SK-N-SH (cell line): ENCODE results near the gene NT5C3A. TPM values are rescaled to one million over a fixed set of nuclear protein-coding genes. Genes with fewer than 3 reads are reported as not detected.

ENCODE experiments used
- CTCF ChIA-PET: fragments of 300-600, 350-600 bp; formaldehyde crosslinking; extraction: SDS; loops from one replicate; lab custom pipeline; 2021; lab: Yijun Ruan, JAX
- POLR2A ChIA-PET: fragments of 350-600 bp; sonication (Branson Sonifier 250); formaldehyde crosslinking; extraction: SDS; loops from one replicate; lab custom pipeline; 2020; ENCODE audit warnings: antibody characterized with exemption, inconsistent platforms; lab: Yijun Ruan, JAX
- DNase-seq: peaks from one replicate; pipeline ENCODE4 v3.0.0; 2012
- H2AFZ ChIP-seq: fragments of 200-600 bp; sonication (generic); 2 replicates; pipeline ENCODE4 v1.8.1; 2016; ENCODE audit warnings: antibody characterized with exemption, mild to moderate bottlenecking, low read depth
- H3F3A ChIP-seq: fragments of 200-600 bp; sonication (generic); replicated peaks from 2 replicates; pipeline ENCODE3; 2016; ENCODE audit warnings: antibody characterized with exemption, mild to moderate bottlenecking; ENCODE audit not compliant: insufficient read depth
- H3K27ac ChIP-seq, 2 experiments: fragments of 200-500 bp in 1 of 2; fragments of 200-600 bp in 1 of 2; sonication (Bioruptor generic) in 1 of 2; sonication (generic), shearing (Covaris generic) in 1 of 2; 2 replicates each; pipeline versions ENCODE4 v1.5.1 to v1.6.1; 2014 to 2016; ENCODE audit warnings: low read depth in 2 of 2, inconsistent platforms in 1 of 2, low read length in 1 of 2, mild to moderate bottlenecking in 1 of 2, mixed read lengths in 1 of 2
- H3K27me3 ChIP-seq: fragments of 200-600 bp; sonication (generic), shearing (Covaris generic); 2 replicates; pipeline ENCODE4 v1.6.1; 2016; ENCODE audit warnings: mixed run types; ENCODE audit not compliant: insufficient read depth
- H3K36me3 ChIP-seq, 2 experiments: fragments of 200-500 bp in 1 of 2; fragments of 200-600 bp in 1 of 2; sonication (Bioruptor generic) in 1 of 2; sonication (generic) in 1 of 2; replicated peaks in 1 of 2; 2 replicates each; pipeline versions ENCODE3 to v1.5.1; 2014 to 2016; ENCODE audit warnings: low read length in 1 of 2, mild to moderate bottlenecking in 1 of 2; ENCODE audit not compliant: insufficient read depth in 2 of 2, control insufficient read depth in 1 of 2
- H3K4me1 ChIP-seq, 2 experiments: fragments of 200-500 bp in 1 of 2; fragments of 200-600 bp in 1 of 2; sonication (Bioruptor generic) in 1 of 2; sonication (generic), shearing (Covaris generic) in 1 of 2; 2 replicates each; pipeline versions ENCODE4 v1.5.1 to v1.6.1; 2014 to 2016; ENCODE audit warnings: low read depth in 1 of 2, low read length in 1 of 2, mixed run types in 1 of 2; ENCODE audit not compliant: insufficient read depth in 2 of 2, control insufficient read depth in 1 of 2
- H3K4me2 ChIP-seq: fragments of 200-600 bp; sonication (generic), shearing (Covaris generic); 2 replicates; pipeline ENCODE4 v1.6.1; 2017; ENCODE audit warnings: mixed run types
- H3K4me3 ChIP-seq, 2 experiments: fragments of 200-500 bp in 1 of 2; fragments of 200-600 bp in 1 of 2; sonication (Bioruptor generic) in 1 of 2; sonication (generic), shearing (Covaris generic) in 1 of 2; 2 replicates each; pipeline versions ENCODE4 v1.5.1 to v1.8.1; 2014 to 2016; ENCODE audit warnings: low read depth in 2 of 2, inconsistent platforms in 1 of 2, low read length in 1 of 2, mild to moderate bottlenecking in 1 of 2, mixed read lengths in 1 of 2, moderate library complexity in 1 of 2
- H3K79me2 ChIP-seq: fragments of 200-600 bp; sonication (generic); 2 replicates; pipeline ENCODE4 v1.8.1; 2017; ENCODE audit warnings: mild to moderate bottlenecking; ENCODE audit not compliant: insufficient read depth
- H3K9ac ChIP-seq: fragments of 200-600 bp; sonication (generic); 2 replicates; pipeline ENCODE4 v1.6.1; 2017; ENCODE audit warnings: mixed run types
- H3K9me2 ChIP-seq: fragments of 200-600 bp; sonication (generic); 2 replicates; pipeline ENCODE4 v1.6.1; 2017; ENCODE audit warnings: mixed run types
- H3K9me3 ChIP-seq: fragments of 200-600 bp; sonication (generic); 2 replicates; pipeline ENCODE4 v1.6.1; 2017; ENCODE audit warnings: mixed run types, mild to moderate bottlenecking, moderate library complexity
- H4K20me1 ChIP-seq: fragments of 200-600 bp; sonication (generic); 2 replicates; pipeline ENCODE4 v1.6.1; 2017; ENCODE audit warnings: mild to moderate bottlenecking, mixed run types; ENCODE audit not compliant: insufficient read depth
- CHD2 ChIP-seq: fragments of 150-350 bp; IDR thresholded peaks from 2 replicates; pipeline ENCODE4 v1.6.1; 2018; ENCODE audit warnings: low read length; ENCODE audit not compliant: partially characterized antibody
- ELF1 ChIP-seq: IDR thresholded peaks from 2 replicates; pipeline ENCODE4 v1.4.0; 2012
- EP300 ChIP-seq, 2 experiments: IDR thresholded peaks; 2 replicates each; pipeline versions ENCODE4 v1.4.0 to v1.6.1; 2012; ENCODE audit warnings: borderline replicate concordance in 1 of 2, low read depth in 1 of 2, low read length in 1 of 2
- FOXJ3 ChIP-seq: sonication (generic); formaldehyde crosslinking; IDR thresholded peaks from 2 replicates; pipeline ENCODE4 v1.5.1; 2020; ENCODE audit warnings: mild to moderate bottlenecking, missing genetic modification reagents
- NRF1 ChIP-seq: IDR thresholded peaks from 2 replicates; pipeline ENCODE4 v1.6.1; 2012; ENCODE audit warnings: low read depth, mild to moderate bottlenecking, low read length
- RAD21 ChIP-seq: IDR thresholded peaks from 2 replicates; pipeline ENCODE4 v1.6.1; 2012; ENCODE audit warnings: mild to moderate bottlenecking, low read length
- RCOR1 ChIP-seq: fragments of 150-350 bp; IDR thresholded peaks from 2 replicates; pipeline ENCODE4 v1.6.1; 2017; ENCODE audit warnings: antibody characterized with exemption, low read length
- RFX5 ChIP-seq: IDR thresholded peaks from 2 replicates; pipeline ENCODE4 v1.6.1; 2012; ENCODE audit warnings: mild to moderate bottlenecking, improper control_type of control experiment, low read length
- TAF1 ChIP-seq: IDR thresholded peaks from 2 replicates; pipeline ENCODE4 v1.6.1; 2012; ENCODE audit warnings: low read depth, mild to moderate bottlenecking, low read length, moderate library complexity, borderline replicate concordance
- USF2 ChIP-seq: fragments of 150-350 bp; IDR thresholded peaks from 2 replicates; pipeline ENCODE4 v1.6.1; 2017; ENCODE audit warnings: antibody characterized with exemption, low read length, low read depth, borderline replicate concordance
- YY1 ChIP-seq: IDR thresholded peaks from 2 replicates; pipeline ENCODE4 v1.4.0; 2012; ENCODE audit warnings: low read depth, mild to moderate bottlenecking
- ZBTB33 ChIP-seq: IDR thresholded peaks from 2 replicates; pipeline ENCODE4 v1.4.0; 2012; ENCODE audit warnings: low read depth, borderline replicate concordance
- WGBS: methylation state at CpG from one replicate; pipeline ENCODE4 v1.1.6; 2017; ENCODE audit warnings: low lambda C conversion rate; 5-methylcytosine and 5-hydroxymethylcytosine counted together
- polyA plus RNA-seq, 3 experiments: library from polyadenylated mRNA; depleted of rRNA; stranded (reverse); fragments of >200 nt; gene quantifications; 2 replicates each; pipeline ENCODE4 v1.2.3, GENCODE V29; 2012

The NT5C3A gene
- polyA plus RNA-seq, 1 of the 3 experiments (the other 2 are of a cell fraction), result 13.2 TPM

GRCh38 chr7:33087858-33088257, 25.3 kb upstream of the NT5C3A start:
- WGBS, result 83% methylated on average over 2 of the region's 2 CpGs
- Histone ChIP-seq H3K27ac (no peak overlapping the region), H3K4me3 (no peak overlapping the region), H3F3A (no peaks in the 10 kb centered on the region), H4K20me1 (no peaks in the 10 kb centered on the region), H3K36me3 (no peaks in the 10 kb centered on the region), H3K4me1 (no peaks in the 10 kb centered on the region), H3K27me3 (no peaks in the 10 kb centered on the region), H3K4me2 (no peak overlapping the region), H2AFZ (no peak overlapping the region), H3K9ac (no peak overlapping the region), H3K9me3 (no peaks in the 10 kb centered on the region), H3K79me2 (no peaks in the 10 kb centered on the region), H3K9me2 (no peaks in the 10 kb centered on the region)
- ChIA-PET POLR2A (no interaction called here), CTCF (interaction anchor here (0.9 to 5.6 kb wide), 3 partner anchors 19 to 321 kb away, joined by 3 to 30 read pairs (median 5); partner anchors contain the start of gene RP9)
- TF ChIP-seq ZBTB33 (no peak), YY1 (no peak), RCOR1 (no peak), USF2 (no peak), TAF1 (no peak), FOXJ3 (CRISPR knock-in tag) (no peak)
- DNase-seq, result no peak

GRCh38 chr7:33087356-33087755, 24.8 kb upstream of the NT5C3A start:
- Histone ChIP-seq H3K27ac (no peak overlapping the region), H3K79me2 (no peaks in the 10 kb centered on the region), H3K9ac (no peak overlapping the region), H2AFZ (no peak overlapping the region), H3K9me2 (no peaks in the 10 kb centered on the region), H3K9me3 (no peaks in the 10 kb centered on the region), H3K36me3 (no peaks in the 10 kb centered on the region), H4K20me1 (no peaks in the 10 kb centered on the region), H3K4me3 (no peak overlapping the region), H3K4me1 (no peaks in the 10 kb centered on the region), H3K4me2 (no peak overlapping the region), H3K27me3 (no peaks in the 10 kb centered on the region), H3F3A (no peaks in the 10 kb centered on the region)
- TF ChIP-seq NRF1, result no peak
- TF ChIP-seq CHD2, result no peak
- TF ChIP-seq EP300 (IDR thresholded peaks at IDR 0.05; ENCODE audit: borderline replicate concordance in 1 of 2, low read depth in 1 of 2, low read length in 1 of 2), result no peak
- no peak for TF ChIP-seq RAD21
- TF ChIP-seq ELF1, result no peak
- no peak for TF ChIP-seq RFX5
- no peak for DNase-seq
- POLR2A ChIA-PET, result no interaction called here
- CTCF ChIA-PET, result interaction anchor here (1.7 to 5.6 kb wide), 2 partner anchors 20 to 22 kb away, joined by 5 to 30 read pairs; partner anchors contain the start of gene RP9
- 29% methylated on average over 2 of the region's 2 CpGs for WGBS
